HG02588 (cell line): Measurements from ENCODE around the gene B9D1.

Experiments used
- ATAC-seq: cut with Tn5 transposase; IDR thresholded peaks from one replicate; pipeline ENCODE4 v1.9.1; 2021; ENCODE audit warnings: mild to moderate bottlenecking, moderate library complexity; ENCODE audit not compliant: unreplicated experiment

The B9D1 gene, protein sequence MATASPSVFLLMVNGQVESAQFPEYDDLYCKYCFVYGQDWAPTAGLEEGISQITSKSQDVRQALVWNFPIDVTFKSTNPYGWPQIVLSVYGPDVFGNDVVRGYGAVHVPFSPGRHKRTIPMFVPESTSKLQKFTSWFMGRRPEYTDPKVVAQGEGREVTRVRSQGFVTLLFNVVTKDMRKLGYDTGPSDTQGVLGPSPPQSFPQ

GRCh38 chr17:19362277-19363113 lies at the start of gene B9D1:
TSS of gene B9D1 (minus strand) at chr17:19362723. CDS start at chr17:19362569, 154 bp downstream.
- peak; percentile 75 for ATAC-seq

DNA sequence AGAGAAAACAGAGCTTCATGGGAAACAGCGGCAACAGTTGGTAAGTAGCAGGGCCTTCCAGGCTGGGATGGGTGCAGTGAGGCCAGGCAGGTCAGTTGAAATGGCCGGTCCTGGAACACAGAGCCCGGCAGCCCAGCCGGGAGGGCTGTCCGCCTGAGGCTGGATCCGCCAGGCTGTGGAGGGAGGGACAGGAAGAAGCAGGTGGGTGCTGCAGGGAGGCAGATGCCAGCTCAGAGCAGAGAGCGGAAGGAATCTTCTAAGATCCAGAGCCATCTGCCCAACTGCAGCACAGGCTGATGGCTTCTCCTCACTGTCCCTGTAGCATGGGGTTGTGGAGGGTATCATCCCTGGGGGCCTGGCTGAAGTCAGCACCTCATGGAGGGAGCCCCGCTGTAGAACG lies 49.1 kb upstream of the B9D1 start:
- ATAC-seq, result no peak

DNA sequence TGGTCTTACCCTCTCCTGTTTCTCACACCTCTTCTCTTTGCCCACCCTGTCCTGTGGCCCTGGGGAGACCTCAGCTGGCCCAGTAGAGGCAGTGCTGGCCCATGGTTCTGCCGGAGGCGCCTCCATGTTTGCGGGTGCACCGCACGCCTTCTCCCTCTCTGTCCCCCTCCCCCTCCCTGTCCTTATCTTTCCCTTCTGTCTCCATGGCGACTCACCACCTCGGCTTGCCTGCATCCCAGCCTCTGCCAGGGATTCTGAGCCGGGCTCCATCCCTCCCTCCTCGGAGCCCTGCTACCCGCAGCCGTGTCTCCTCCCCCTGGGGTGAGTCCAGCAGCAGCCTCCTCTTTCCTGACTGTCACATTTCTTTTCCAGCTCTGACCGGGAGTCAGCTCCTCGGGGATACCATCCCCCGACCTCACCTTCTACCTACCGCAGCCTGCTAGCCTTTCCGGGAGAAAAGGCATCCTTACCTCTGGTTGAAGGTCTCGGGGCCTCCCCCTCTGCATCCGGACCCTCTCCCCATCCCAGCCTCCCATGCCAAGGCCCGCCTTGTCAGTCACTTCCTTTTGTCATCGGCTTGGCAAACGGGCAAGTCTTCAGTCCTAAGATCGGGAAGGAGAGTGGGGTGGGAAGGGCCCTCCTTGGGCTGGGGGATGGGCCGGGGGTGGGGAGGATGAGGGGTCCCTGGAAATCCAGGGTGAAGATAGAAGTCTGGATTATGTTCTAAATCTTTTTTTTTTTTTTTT lies 48.5 kb upstream of the B9D1 start, which contains the start of gene RNF112:
Gene RNF112, plus strand, starts transcription at position 358 of the 746 bp plus-strand sequence. Its CDS starts 177 bp downstream, at position 535.
- ATAC-seq, result no peak

GRCh38 chr17:19410091-19410490 lies 47.6 kb upstream of the B9D1 start:
- ATAC-seq, result no peak

GRCh38 chr17:19409509-19409908 lies 47.0 kb upstream of the B9D1 start:
- no peak for ATAC-seq

GRCh38 chr17:19409066-19409465 lies 46.5 kb upstream of the B9D1 start:
- no peak for ATAC-seq

GRCh38 chr17:19408346-19408710 lies 45.8 kb upstream of the B9D1 start:
- ATAC-seq, result no peak

DNA sequence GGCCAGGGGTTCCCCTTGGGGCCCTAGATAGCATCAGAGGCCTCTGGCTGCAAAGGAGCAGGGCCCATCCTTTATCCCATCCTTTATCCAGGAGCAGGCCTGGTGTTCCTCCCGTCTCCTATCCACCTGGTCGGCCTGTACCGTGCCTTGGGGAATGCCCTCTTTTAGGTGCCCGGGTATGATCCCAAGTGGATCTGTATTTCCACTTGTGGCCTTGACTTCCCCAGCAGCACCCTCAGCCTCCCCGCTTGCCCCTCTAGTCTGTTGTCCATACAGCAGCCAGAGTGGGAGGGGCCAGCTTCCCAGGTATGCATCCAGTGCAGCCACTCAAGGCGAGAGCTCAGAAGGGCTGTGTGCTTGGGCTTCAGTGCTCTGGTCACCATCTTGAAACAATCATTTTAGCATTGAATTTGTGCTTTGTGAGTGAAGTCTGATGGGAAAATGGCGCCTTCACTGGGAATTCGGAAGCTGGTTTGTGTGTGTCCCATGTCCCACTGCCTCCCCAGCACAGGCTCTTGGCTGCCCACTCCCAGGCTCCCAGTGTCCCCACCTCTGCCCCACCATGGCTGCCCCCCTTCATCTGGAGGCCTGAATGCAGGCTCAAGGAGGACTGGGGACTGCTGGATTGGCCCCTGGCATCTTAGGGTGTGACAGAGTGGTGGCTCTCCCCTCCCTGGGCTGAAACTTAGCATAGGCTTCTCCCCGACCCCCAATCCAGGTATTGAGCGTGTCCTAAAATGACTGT lies 45.2 kb upstream of the B9D1 start:
- no peak for ATAC-seq

DNA sequence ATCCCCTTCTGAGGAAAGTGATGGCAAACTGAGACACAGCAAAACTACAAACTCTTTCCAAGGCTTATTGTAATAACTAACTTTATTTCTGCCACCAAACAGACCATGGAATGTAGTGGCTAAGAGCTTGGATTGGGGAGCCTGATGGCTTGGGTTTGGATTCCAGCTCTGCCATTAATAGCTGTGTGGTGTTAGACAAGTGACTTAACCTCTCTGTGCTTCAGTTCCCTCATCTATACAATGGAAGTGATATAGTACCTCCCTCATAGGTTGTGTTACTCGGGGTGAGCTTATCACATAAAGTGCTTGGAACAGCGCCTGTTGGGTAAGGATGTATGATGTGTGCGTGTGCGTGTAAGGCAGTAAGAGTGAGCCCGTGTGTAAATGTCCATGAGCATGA lies 42.6 kb upstream of the B9D1 start:
- no peak for ATAC-seq

GRCh38 chr17:19404264-19404663 lies 41.7 kb upstream of the B9D1 start:
- ATAC-seq, result no peak

DNA sequence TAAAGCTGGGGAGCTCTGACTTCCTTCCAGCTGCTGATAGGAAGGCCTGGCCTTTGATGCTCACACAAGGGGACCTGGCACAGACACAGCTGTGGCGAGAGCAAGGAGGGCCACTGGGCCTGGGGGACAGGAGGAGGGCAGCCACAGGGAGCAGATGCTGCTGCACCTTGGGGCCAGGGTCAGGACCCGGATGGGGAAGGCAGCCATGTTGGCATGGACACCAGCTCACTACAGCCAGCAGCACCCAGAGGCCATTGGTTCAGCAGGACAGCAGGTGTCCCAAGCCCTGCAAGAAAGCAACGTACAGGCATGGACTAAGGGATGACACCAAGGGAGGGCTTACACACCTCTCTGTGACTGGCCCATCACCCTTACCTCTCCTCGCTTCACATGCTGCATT lies 40.5 kb upstream of the B9D1 start:
- no peak for ATAC-seq

DNA sequence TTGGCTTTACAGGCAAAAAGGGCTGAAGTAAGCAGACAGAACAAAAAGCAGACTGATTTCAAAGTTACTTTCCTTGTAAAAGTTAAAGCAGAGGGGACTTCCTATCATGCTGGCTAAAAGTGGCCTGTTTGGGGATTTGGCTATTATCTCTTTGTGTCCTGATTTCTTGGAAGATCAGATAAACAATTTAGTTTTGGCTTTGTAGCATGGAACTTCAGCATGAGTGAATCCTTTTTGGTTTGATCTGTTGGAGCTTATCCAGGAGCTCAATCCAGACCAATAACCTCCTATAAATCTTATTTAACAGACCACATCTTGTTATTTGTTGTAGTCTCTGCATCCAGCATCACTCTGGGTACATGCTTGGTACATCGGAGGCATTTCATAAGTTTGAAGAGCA lies 39.6 kb upstream of the B9D1 start:
- no peak for ATAC-seq

- no peak for ATAC-seq
Measured at GRCh38 chr17:19401321-19402010, 38.9 kb upstream of the B9D1 start.

- ATAC-seq, result no peak
Measured at GRCh38 chr17:19399750-19400450, 37.4 kb upstream of the B9D1 start.

DNA sequence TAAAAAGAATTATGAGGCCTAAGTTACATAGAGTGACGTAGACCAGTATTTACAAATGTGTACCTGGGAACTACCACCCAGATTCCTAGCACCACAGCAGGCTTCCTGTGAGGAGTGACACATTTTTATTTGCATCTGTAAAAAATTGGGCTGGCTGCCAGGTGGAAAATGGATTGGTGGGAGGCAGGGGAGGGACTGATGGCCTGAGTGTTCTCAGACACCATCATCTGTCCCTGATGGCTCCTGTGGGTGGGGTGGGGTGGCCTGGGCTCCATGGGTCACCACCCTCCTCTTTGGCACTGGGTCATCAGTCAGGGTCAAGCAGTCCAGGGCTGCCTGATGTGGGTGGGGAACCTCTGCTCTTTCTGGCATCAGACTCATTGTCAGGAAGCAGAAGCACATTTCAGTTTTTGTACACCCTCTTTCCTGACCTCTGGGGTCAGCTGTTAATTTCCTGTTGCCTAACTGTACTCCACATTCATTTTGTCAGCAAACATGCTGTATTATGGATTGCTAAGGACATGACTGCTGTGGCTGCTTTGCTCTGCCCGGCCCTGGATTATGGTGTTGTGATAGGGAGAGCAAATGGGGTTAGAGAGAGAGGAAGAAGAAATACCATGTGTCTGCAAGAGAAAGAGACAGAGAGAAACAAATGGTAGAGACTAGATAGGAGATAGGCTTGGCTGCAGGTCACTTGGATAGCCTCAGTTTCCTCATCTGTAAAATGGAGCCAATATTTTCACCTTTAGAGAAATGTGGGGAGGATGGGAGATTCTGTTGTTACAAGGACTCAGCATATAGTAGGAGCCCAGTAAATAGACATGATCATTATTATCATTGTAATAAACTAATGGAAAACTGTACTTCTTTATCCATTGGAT lies 36.0 kb upstream of the B9D1 start:
- ATAC-seq, result no peak

DNA sequence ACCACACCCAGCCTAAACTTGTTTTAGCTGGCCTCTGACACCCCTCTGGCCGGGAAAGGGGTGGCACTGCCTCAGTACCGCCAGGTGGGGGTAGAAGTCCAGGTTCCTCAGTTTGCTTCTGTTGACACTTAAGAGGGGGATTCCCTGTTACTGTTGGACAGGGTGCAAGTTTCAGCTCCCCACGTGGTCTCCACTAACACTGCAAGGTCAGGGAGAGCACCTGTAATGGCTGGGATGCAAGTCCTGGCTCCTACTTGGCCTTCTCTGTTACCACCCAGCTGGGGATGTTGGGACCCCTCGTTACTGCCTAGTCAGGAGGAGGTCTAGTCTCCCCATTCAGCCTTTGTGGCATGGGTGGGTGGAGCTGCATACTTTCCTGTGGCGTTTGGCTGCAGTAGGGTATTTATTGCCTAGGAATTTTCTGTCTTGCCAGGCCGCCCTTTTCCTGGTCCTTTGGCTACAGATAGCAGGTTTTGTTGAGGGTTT lies 35.1 kb upstream of the B9D1 start:
- no peak for ATAC-seq

- no peak for ATAC-seq
Measured at GRCh38 chr17:19392303-19392702, 29.8 kb upstream of the B9D1 start.

GRCh38 chr17:19391432-19391831 lies 28.9 kb upstream of the B9D1 start:
- no peak for ATAC-seq

DNA sequence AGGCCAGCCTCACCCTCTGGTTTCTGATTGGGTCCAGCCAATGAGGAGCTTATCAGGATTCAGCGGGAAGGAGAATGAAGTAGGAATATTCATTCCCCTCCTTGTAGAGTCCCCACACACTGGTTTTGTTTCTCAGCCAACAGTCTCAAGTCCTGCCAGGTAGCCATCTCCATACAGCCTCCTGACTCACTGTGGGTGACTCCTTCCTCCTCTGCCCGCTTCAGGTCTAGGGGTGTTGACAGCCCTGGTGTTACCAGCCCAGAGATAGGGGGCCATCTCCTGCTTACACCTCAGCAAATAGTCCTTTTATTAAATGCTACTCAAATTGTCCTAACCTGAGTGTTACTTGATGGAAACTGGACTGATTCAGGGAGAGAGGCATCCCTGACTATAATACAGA lies 28.4 kb upstream of the B9D1 start:
- no peak for ATAC-seq
